Activated gamma-delta T cell treated with anti-CD3 and anti-CD28 coated beads, Interleukin-2, amount 50 U/mL, for 16 hours (primary cell): ENCODE measurements around the gene SERBP1.

Experiments
- DNase-seq: peaks from one replicate; pipeline ENCODE4 v3.0.0-alpha.2; 2020; ENCODE audit warnings: low read depth

The SERBP1 gene

GRCh38 chr1:67361641-67362040 is 68.6 kb downstream of the SERBP1 start:
- DNase-seq: no peak

- DNase-seq: no peak
These were observed 70.6 kb downstream of the SERBP1 start for GRCh38 chr1:67359592-67359991.
